ENCODE measurements around the gene YDJC. TPM values are rescaled to one million over a fixed set of nuclear protein-coding genes. Genes with fewer than 3 reads are reported as not detected.

Gene YDJC
- total RNA-seq, 1 experiment from 2014 or later, result 57.9 TPM

GRCh38 chr22:21652547-21653545, 23.0 kb upstream of the YDJC start:
- Mint-ChIP-seq H3K9me3 (ENCODE audit: low read depth, unreplicated experiment) (no peaks in the 10 kb centered on the region), H3K4me3 (ENCODE audit: low read depth, unreplicated experiment) (peak overlapping the region; percentile 98), H3K4me1 (ENCODE audit: low read depth, unreplicated experiment) (peaks cover 28% of the 10 kb centered on the region), H3K36me3 (ENCODE audit: insufficient read depth, unreplicated experiment) (peaks cover 74% of the 10 kb centered on the region), H3K27me3 (ENCODE audit: unreplicated experiment) (no peaks in the 10 kb centered on the region), H3K27ac (ENCODE audit: unreplicated experiment) (peak overlapping the region; percentile 91)
- no peak for DNase-seq
- TF ChIP-seq, protein P1, sequence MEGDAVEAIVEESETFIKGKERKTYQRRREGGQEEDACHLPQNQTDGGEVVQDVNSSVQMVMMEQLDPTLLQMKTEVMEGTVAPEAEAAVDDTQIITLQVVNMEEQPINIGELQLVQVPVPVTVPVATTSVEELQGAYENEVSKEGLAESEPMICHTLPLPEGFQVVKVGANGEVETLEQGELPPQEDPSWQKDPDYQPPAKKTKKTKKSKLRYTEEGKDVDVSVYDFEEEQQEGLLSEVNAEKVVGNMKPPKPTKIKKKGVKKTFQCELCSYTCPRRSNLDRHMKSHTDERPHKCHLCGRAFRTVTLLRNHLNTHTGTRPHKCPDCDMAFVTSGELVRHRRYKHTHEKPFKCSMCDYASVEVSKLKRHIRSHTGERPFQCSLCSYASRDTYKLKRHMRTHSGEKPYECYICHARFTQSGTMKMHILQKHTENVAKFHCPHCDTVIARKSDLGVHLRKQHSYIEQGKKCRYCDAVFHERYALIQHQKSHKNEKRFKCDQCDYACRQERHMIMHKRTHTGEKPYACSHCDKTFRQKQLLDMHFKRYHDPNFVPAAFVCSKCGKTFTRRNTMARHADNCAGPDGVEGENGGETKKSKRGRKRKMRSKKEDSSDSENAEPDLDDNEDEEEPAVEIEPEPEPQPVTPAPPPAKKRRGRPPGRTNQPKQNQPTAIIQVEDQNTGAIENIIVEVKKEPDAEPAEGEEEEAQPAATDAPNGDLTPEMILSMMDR (IDR thresholded peaks at IDR 0.05; ENCODE audit: unreplicated experiment), result no peak
- CTCF ChIA-PET, result interaction anchor here (0.6 to 1.9 kb wide), 4 partner anchors 11 to 96 kb away, joined by 3 to 12 read pairs (median 3); partner anchors contain the start of gene SDF2L1
- BruUV-seq (replicated peaks), result no TSS peak
- intact Hi-C loops (cut with micrococcal nuclease; ENCODE audit: unreplicated experiment), result no loop called here

DNA sequence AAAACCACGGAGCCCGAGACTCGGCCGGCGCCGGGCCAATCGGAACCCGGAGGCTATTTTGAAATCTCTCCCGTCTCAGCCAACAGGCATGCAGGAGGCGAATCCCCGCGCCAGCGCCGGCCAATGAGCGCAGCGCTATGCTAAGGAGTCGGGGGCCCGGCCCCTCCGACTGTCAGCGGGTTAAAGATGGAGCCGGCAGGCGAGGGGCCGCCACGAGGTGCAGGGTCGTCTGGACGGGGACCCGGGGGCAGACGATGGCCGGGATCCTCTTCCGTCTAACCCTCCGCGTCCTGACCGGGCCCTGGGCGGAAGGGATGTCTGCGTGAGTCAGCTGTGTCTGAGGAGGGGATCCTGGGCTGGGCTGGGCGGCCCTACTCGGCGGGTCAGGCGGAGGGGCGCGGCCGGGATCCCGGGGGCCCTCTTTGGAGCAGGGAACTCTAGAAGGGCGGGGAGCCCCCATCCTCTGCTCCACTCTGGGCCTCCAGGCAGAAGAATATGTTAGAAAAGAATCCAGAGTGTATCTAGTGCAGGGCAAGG, 22.3 kb upstream of the YDJC start:
- H3K36me3 Mint-ChIP-seq (ENCODE audit: insufficient read depth, unreplicated experiment), result peaks cover 74% of the 10 kb centered on the region
- BruUV-seq (replicated peaks), result no TSS peak
- H3K27ac Mint-ChIP-seq (ENCODE audit: unreplicated experiment), result peak overlapping the region; percentile 91
- H3K27me3 Mint-ChIP-seq (ENCODE audit: unreplicated experiment), result no peaks in the 10 kb centered on the region
- no peaks in the 10 kb centered on the region for H3K9me3 Mint-ChIP-seq (ENCODE audit: low read depth, unreplicated experiment)
- TF ChIP-seq, protein P1 (IDR thresholded peaks at IDR 0.05; ENCODE audit: unreplicated experiment), result no peak
- CTCF ChIA-PET, result interaction anchor here (0.6 to 1.9 kb wide), 3 partner anchors 10 to 95 kb away, joined by 3 to 12 read pairs (median 3); partner anchors contain the start of gene SDF2L1
- intact Hi-C loops (cut with micrococcal nuclease; ENCODE audit: unreplicated experiment), result no loop called here
- peak; percentile 92 for DNase-seq
- peaks cover 26% of the 10 kb centered on the region for H3K4me1 Mint-ChIP-seq (ENCODE audit: low read depth, unreplicated experiment)
- peak overlapping the region; percentile 98 for H3K4me3 Mint-ChIP-seq (ENCODE audit: low read depth, unreplicated experiment)

DNA sequence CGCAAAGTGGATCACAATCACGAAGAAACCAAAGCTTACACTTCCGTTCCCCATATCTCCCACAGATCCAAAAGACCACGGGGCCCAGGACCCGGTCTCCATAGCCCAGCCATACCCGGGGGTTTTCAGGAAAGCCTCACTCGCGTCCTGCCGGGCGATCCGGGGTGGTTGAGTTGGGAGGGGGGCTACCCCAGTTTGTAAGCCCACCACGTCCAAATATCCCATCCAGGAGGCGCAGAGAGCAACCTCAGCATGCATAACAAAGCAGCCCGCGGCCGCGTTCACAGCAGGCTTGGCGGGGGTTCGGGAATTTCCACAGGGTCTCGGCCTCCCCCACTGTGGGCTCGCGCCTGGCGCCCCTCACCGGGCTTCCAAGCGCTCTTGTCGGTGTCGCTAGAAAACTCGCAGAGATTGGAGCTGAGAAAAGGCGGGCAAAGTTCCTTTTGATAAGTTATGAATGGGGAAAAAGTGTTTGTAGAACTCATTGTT, 21.7 kb upstream of the YDJC start:
- no peak for DNase-seq
- CTCF ChIA-PET, result interaction anchor here (1.9 kb wide), 1 partner anchor 9 kb away, joined by 12 read pairs; the partner anchor contains the start of gene SDF2L1
- Mint-ChIP-seq H3K4me3 (ENCODE audit: low read depth, unreplicated experiment) (peak overlapping the region; percentile 98), H3K27ac (ENCODE audit: unreplicated experiment) (peak overlapping the region; percentile 91), H3K27me3 (ENCODE audit: unreplicated experiment) (no peaks in the 10 kb centered on the region), H3K9me3 (ENCODE audit: low read depth, unreplicated experiment) (no peaks in the 10 kb centered on the region), H3K4me1 (ENCODE audit: low read depth, unreplicated experiment) (peaks cover 25% of the 10 kb centered on the region), H3K36me3 (ENCODE audit: insufficient read depth, unreplicated experiment) (peaks cover 74% of the 10 kb centered on the region)
- intact Hi-C loops (cut with micrococcal nuclease; ENCODE audit: unreplicated experiment), result loop anchor here (1.0 kb wide), 1 partner anchor 21 kb away; the partner anchor contains the start of gene YDJC
- TF ChIP-seq, protein P1 (IDR thresholded peaks at IDR 0.05; ENCODE audit: unreplicated experiment), result no peak
- no TSS peak for BruUV-seq (replicated peaks)

DNA sequence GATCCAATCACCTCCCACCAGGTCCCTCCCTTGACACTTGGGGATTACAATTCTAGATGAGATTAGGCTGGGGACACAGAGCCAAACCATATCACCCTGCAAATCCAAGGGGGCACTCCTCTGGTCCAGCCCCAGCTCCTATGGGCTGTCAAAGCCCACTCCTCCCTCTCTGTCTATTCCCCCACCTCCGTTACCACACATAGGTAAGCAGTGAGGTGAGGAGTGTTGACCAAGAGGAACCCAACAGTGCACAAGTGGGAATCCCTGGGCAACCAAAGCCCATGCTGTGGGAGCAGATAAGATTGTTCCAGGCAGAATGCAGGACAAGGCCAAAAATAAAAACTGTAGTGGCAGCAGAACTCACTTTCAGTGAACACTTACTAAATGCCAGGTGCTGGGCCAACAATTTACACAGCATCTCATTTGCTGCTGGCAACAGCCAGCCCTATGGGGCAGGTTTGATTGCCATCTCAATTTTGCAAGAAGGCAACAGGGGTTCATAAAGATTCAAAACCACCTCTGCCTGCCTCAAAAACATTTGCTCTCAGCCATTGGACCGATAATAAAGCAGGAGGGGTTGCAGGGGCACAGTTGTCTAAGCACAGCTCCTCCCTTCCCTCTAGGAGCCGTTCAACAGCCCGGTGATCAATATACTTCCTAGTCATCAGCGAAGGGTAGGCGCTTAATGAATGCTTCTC, 21.1 kb upstream of the YDJC start:
- peaks cover 24% of the 10 kb centered on the region for H3K4me1 Mint-ChIP-seq (ENCODE audit: low read depth, unreplicated experiment)
- CTCF ChIA-PET, result interaction anchor here (1.9 kb wide), 1 partner anchor 9 kb away, joined by 12 read pairs; the partner anchor contains the start of gene SDF2L1
- no peak for DNase-seq
- no peaks in the 10 kb centered on the region for H3K9me3 Mint-ChIP-seq (ENCODE audit: low read depth, unreplicated experiment)
- intact Hi-C loops (cut with micrococcal nuclease; ENCODE audit: unreplicated experiment), result loop anchor here (1.0 kb wide), 1 partner anchor 21 kb away; the partner anchor contains the start of gene YDJC
- BruUV-seq (replicated peaks), result TSS peak; percentile 54
- H3K4me3 Mint-ChIP-seq (ENCODE audit: low read depth, unreplicated experiment), result peak overlapping the region; percentile 98
- peak overlapping the region; percentile 91 for H3K27ac Mint-ChIP-seq (ENCODE audit: unreplicated experiment)
- peaks cover 76% of the 10 kb centered on the region for H3K36me3 Mint-ChIP-seq (ENCODE audit: insufficient read depth, unreplicated experiment)
- H3K27me3 Mint-ChIP-seq (ENCODE audit: unreplicated experiment), result no peaks in the 10 kb centered on the region
- TF ChIP-seq, protein P1 (IDR thresholded peaks at IDR 0.05; ENCODE audit: unreplicated experiment), result no peak

Measured in Calu3 (cell line).